ENCODE data around the gene SAXO1.
"Not testable (repeated sequence)": the region's sequence is repeated elsewhere in the genome, so short reads cannot be mapped to it uniquely, and the experiment has no call there.

SAXO1 gene

DNA sequence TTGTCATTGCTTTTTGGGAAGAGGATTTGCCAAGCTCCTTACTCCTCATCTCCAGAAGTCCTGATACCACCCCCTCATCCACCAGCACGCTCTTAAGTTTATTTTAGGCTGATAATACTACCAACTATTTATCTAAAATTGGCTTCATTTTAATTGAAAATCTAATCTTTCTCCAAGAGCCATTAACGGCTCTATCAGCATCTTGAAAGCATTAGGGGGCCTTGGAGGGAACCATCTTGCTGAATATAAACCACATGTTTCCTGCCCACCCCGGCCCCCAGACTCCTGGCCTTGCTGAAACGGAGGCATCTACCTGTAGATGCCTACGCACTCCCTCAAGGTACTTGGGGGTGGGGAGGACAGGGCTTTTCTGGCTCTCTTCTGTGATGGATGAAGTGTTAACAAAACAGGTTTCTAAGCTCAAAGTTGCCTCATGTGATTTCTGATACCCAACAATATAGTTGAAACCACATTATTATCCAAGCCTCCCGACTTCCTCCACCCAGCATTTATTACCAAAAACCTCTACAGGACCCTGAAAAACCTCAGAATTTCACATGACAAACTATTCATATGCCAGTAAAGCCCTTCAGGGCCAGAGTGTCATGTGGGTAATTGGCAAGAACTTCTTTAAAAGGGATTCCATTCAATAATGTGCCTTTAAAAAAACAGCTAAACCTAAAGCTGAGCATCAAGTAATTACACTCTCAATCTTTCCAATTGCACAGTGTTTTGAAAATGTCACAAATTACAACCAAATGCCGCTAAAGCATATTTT is 96.7 kb downstream of the SAXO1 start:
- no peak overlapping the region for H3K4me2 ChIP-seq (ENCODE audit: low read length)
- no peak overlapping the region for H3K27ac ChIP-seq (ENCODE audit: low read length)
- no peaks in the 10 kb centered on the region for H3K9me3 ChIP-seq (ENCODE audit: insufficient read depth, low read length)
- no peak overlapping the region for H2AFZ ChIP-seq (ENCODE audit: low read depth, low read length)
- H3K4me1 ChIP-seq (ENCODE audit: low read length): no peaks in the 10 kb centered on the region
- no peaks in the 10 kb centered on the region for H4K20me1 ChIP-seq (ENCODE audit: insufficient read depth, low read length)
- no peak for TF ChIP-seq EZH2phosphoT487 (IDR thresholded peaks at IDR 0.05; ENCODE audit: low read depth)
- peaks cover 5% of the 10 kb centered on the region; the same call in 1 of the 2 replicates for H3K27me3 ChIP-seq (ENCODE audit: low read depth, low read length)
- H3K36me3 ChIP-seq (replicated peaks; ENCODE audit: low read depth, low read length): no peaks in the 10 kb centered on the region
- no peak overlapping the region for H3K4me3 ChIP-seq (ENCODE audit: low read length)
- no peaks in the 10 kb centered on the region for H3K79me2 ChIP-seq (ENCODE audit: low read length)
- no peak overlapping the region for H3K9ac ChIP-seq (ENCODE audit: low read length)

DNA sequence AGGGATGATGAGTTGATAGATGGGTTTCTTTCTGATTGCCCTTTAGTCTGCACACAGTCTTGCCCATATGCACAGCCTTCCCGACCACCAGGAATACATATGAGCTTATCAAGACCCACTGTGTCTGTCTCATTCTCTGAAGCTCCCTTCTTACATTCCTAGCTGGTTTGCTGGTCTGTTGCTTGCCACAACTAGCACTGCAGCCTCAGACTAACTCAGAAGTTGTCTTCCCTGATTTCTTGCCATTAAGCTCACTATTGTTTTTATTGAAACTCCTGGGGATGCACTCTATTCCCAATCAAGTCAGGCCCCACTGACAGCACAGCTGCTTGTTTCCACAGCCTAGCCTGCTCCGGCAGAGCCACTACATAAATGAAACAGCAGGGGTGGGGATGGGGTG is 97.5 kb downstream of the SAXO1 start:
- Histone ChIP-seq H3K4me3 (ENCODE audit: low read length) (no peak overlapping the region), H3K9ac (ENCODE audit: low read length) (no peak overlapping the region), H2AFZ (ENCODE audit: low read depth, low read length) (no peak overlapping the region), H3K27me3 (ENCODE audit: low read depth, low read length) (peaks cover 5% of the 10 kb centered on the region; the same call in 1 of the 2 replicates), H3K79me2 (ENCODE audit: low read length) (no peaks in the 10 kb centered on the region), H3K27ac (ENCODE audit: low read length) (no peak overlapping the region), H3K4me2 (ENCODE audit: low read length) (no peak overlapping the region), H3K9me3 (ENCODE audit: insufficient read depth, low read length) (no peaks in the 10 kb centered on the region), H3K4me1 (ENCODE audit: low read length) (no peaks in the 10 kb centered on the region), H4K20me1 (ENCODE audit: insufficient read depth, low read length) (no peaks in the 10 kb centered on the region), H3K36me3 (replicated peaks; ENCODE audit: low read depth, low read length) (no peaks in the 10 kb centered on the region)
- no peak for TF ChIP-seq EZH2phosphoT487 (IDR thresholded peaks at IDR 0.05; ENCODE audit: low read depth)
- TF ChIP-seq, protein P1, sequence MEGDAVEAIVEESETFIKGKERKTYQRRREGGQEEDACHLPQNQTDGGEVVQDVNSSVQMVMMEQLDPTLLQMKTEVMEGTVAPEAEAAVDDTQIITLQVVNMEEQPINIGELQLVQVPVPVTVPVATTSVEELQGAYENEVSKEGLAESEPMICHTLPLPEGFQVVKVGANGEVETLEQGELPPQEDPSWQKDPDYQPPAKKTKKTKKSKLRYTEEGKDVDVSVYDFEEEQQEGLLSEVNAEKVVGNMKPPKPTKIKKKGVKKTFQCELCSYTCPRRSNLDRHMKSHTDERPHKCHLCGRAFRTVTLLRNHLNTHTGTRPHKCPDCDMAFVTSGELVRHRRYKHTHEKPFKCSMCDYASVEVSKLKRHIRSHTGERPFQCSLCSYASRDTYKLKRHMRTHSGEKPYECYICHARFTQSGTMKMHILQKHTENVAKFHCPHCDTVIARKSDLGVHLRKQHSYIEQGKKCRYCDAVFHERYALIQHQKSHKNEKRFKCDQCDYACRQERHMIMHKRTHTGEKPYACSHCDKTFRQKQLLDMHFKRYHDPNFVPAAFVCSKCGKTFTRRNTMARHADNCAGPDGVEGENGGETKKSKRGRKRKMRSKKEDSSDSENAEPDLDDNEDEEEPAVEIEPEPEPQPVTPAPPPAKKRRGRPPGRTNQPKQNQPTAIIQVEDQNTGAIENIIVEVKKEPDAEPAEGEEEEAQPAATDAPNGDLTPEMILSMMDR (IDR thresholded peaks at IDR 0.05; ENCODE audit: low read depth, low read length): no peak

DNA sequence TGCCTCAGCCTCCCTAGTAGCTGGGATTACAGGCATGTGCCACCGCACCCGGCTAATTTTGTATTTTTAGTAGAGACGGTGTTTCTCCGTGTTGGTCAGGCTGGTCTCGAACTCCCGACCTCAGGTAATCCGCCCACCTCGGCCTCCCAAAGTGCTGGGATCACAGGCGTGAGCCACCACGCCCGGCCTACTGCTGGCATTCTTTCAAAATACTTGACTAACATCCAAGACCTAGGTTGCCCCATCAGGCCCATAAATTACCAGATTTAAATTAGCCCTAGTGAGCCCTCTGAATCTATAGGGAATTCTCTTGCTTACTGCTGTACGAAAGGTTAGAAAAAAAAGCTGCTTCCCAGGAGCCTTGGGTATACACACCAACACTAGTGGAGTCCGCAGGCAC is 102.4 kb downstream of the SAXO1 start:
- not testable (repeated sequence) for H3K4me3 ChIP-seq (ENCODE audit: low read length); H3K79me2 ChIP-seq (ENCODE audit: low read length); H3K36me3 ChIP-seq (replicated peaks; ENCODE audit: low read depth, low read length)

GRCh38 chr9:18928711-18929110 is 104.3 kb downstream of the SAXO1 start:
- Histone ChIP-seq H4K20me1 (ENCODE audit: insufficient read depth, low read length) (no peaks in the 10 kb centered on the region), H3K27me3 (ENCODE audit: low read depth, low read length) (peaks cover 5% of the 10 kb centered on the region; the same call in 1 of the 2 replicates), H3K36me3 (replicated peaks; ENCODE audit: low read depth, low read length) (no peaks in the 10 kb centered on the region), H3K4me3 (ENCODE audit: low read length) (no peak overlapping the region), H2AFZ (ENCODE audit: low read depth, low read length) (no peak overlapping the region), H3K9ac (ENCODE audit: low read length) (no peak overlapping the region), H3K9me3 (ENCODE audit: insufficient read depth, low read length) (no peaks in the 10 kb centered on the region), H3K4me2 (ENCODE audit: low read length) (no peak overlapping the region), H3K27ac (ENCODE audit: low read length) (no peak overlapping the region), H3K4me1 (ENCODE audit: low read length) (no peaks in the 10 kb centered on the region), H3K79me2 (ENCODE audit: low read length) (no peaks in the 10 kb centered on the region)
- TF ChIP-seq, protein P1 (IDR thresholded peaks at IDR 0.05; ENCODE audit: low read depth, low read length): no peak
- no peak for TF ChIP-seq EZH2phosphoT487 (IDR thresholded peaks at IDR 0.05; ENCODE audit: low read depth)

More for the DNA sequence above, 102.4 kb downstream of the SAXO1 start:
- H4K20me1 ChIP-seq (ENCODE audit: insufficient read depth, low read length); H3K9me3 ChIP-seq (ENCODE audit: insufficient read depth, low read length); H3K9ac ChIP-seq (ENCODE audit: low read length); H3K27me3 ChIP-seq (ENCODE audit: low read depth, low read length); H2AFZ ChIP-seq (ENCODE audit: low read depth, low read length); H3K27ac ChIP-seq (ENCODE audit: low read length); H3K4me1 ChIP-seq (ENCODE audit: low read length); H3K4me2 ChIP-seq (ENCODE audit: low read length): not testable (repeated sequence)

GRCh38 chr9:18926513-18926912 is 106.5 kb downstream of the SAXO1 start:
- Histone ChIP-seq H3K9me3 (ENCODE audit: insufficient read depth, low read length) (no peaks in the 10 kb centered on the region), H3K36me3 (replicated peaks; ENCODE audit: low read depth, low read length) (no peaks in the 10 kb centered on the region), H3K9ac (ENCODE audit: low read length) (no peak overlapping the region), H3K4me3 (ENCODE audit: low read length) (no peak overlapping the region), H3K79me2 (ENCODE audit: low read length) (no peaks in the 10 kb centered on the region), H4K20me1 (ENCODE audit: insufficient read depth, low read length) (no peaks in the 10 kb centered on the region), H3K27ac (ENCODE audit: low read length) (no peak overlapping the region), H2AFZ (ENCODE audit: low read depth, low read length) (no peak overlapping the region), H3K4me2 (ENCODE audit: low read length) (no peak overlapping the region), H3K27me3 (ENCODE audit: low read depth, low read length) (no peaks in the 10 kb centered on the region), H3K4me1 (ENCODE audit: low read length) (no peaks in the 10 kb centered on the region)
- TF ChIP-seq, protein P1 (IDR thresholded peaks at IDR 0.05; ENCODE audit: low read depth, low read length): no peak
- TF ChIP-seq EZH2phosphoT487 (IDR thresholded peaks at IDR 0.05; ENCODE audit: low read depth): no peak

Measured in OCI-LY3 (cell line).